GM12878 (cell line): ENCODE measurements around the gene SIAH2. TPM values are rescaled to one million over a fixed set of nuclear protein-coding genes. Genes with fewer than 3 reads are reported as not detected.

Source experiments
- ATAC-seq: fragments of 200-7000 bp; cut with Tn5 transposase; 3 replicates; pipeline ENCODE4 v1.9.1; 2020; ENCODE audit warnings: mild to moderate bottlenecking, moderate library complexity
- BruUV-seq: library from RNA; stranded (reverse); fragments of 400-500 nt; replicated peaks from 2 replicates; lab custom pipeline; 2021; lab: Mats Ljungman, UMichigan
- CTCF ChIA-PET: fragments of 300-600 bp; sonication (Branson Sonifier 250); formaldehyde crosslinking; extraction: SDS; loops from one replicate; lab custom pipeline; 2021; ENCODE audit warnings: inconsistent platforms; lab: Yijun Ruan, JAX
- POLR2A ChIA-PET: fragments of 350-600 bp; formaldehyde crosslinking; extraction: SDS; loops from one replicate; lab custom pipeline; 2021; ENCODE audit warnings: inconsistent platforms; lab: Charles Lee
- RAD21 ChIA-PET: fragments of 300-600 bp; sonication (Branson Sonifier 250); formaldehyde crosslinking; loops from one replicate; lab custom pipeline; 2023; ENCODE audit warnings: antibody characterized with exemption; ENCODE audit not compliant: unreplicated experiment; lab: Charles Lee
- SMC1A ChIA-PET: fragments of 300-600 bp; sonication (Branson Sonifier 250); formaldehyde crosslinking; loops from one replicate; lab custom pipeline; 2023; ENCODE audit not compliant: unreplicated experiment, uncharacterized antibody; lab: Charles Lee
- DNase-seq: peaks from one replicate; pipeline ENCODE4 v3.0.0-alpha.2; 2011; ENCODE audit warnings: low read depth, low spot score
- FAIRE-seq: peaks from 3 replicates; lab custom pipeline; 2011; peaks lifted over from hg19 to GRCh38; lab: Jason Lieb, UNC
- H2AFZ ChIP-seq: 2 replicates; pipeline ENCODE4 v1.6.0; 2011; ENCODE audit warnings: low read depth, low read length, control low read depth; ENCODE audit not compliant: control insufficient read depth
- H3K27ac ChIP-seq: 2 replicates; pipeline ENCODE4 v1.5.1; 2011; ENCODE audit warnings: control low read depth; ENCODE audit not compliant: control insufficient read depth, insufficient read depth
- H3K27me3 ChIP-seq, 2 experiments: replicated peaks in 1 of 2; 2 replicates each; pipeline versions ENCODE4 v1.6.0 to v1.6.1; 2011; ENCODE audit warnings: low read length in 1 of 2; ENCODE audit not compliant: control insufficient read depth in 2 of 2, insufficient read depth in 2 of 2
- H3K36me3 ChIP-seq, 2 experiments: 2 replicates each; pipeline ENCODE4 v1.5.1; 2011; ENCODE audit warnings: low read length in 1 of 2; ENCODE audit not compliant: control insufficient read depth in 2 of 2, insufficient read depth in 2 of 2
- H3K4me1 ChIP-seq: 2 replicates; pipeline ENCODE4 v1.6.1; 2011; ENCODE audit warnings: mild to moderate bottlenecking, low read length, moderate library complexity, mixed read lengths; ENCODE audit not compliant: control insufficient read depth, insufficient read depth
- H3K4me2 ChIP-seq: 2 replicates; pipeline ENCODE4 v1.6.0; 2011; ENCODE audit warnings: control low read depth; ENCODE audit not compliant: control insufficient read depth, insufficient read depth
- H3K4me3 ChIP-seq: fragments of 200-600 bp; sonication (generic); 2 replicates; pipeline ENCODE4 v1.5.1; 2016
- H3K79me2 ChIP-seq: 2 replicates; pipeline ENCODE4 v1.6.0; 2011; ENCODE audit warnings: low read length; ENCODE audit not compliant: control insufficient read depth, insufficient read depth
- H3K9ac ChIP-seq: 2 replicates; pipeline ENCODE4 v1.8.0; 2011; ENCODE audit warnings: low read length, control low read depth, mixed read lengths; ENCODE audit not compliant: control insufficient read depth, insufficient read depth
- H3K9me3 ChIP-seq: replicated peaks from 3 replicates; pipeline ENCODE4 v1.5.1; 2011; ENCODE audit warnings: mild to moderate bottlenecking, low read length; ENCODE audit not compliant: control insufficient read depth, insufficient read depth
- H4K20me1 ChIP-seq: 2 replicates; pipeline ENCODE4 v1.6.0; 2011; ENCODE audit not compliant: control insufficient read depth, insufficient read depth
- BCL11A ChIP-seq: IDR thresholded peaks from 2 replicates; pipeline ENCODE4 v1.6.1; 2011; ENCODE audit warnings: low read depth, low read length
- ESRRA ChIP-seq: IDR thresholded peaks from 2 replicates; pipeline ENCODE4 v1.6.1; 2012; ENCODE audit warnings: mild to moderate bottlenecking, low read length, improper control_type of control experiment
- FOS ChIP-seq: IDR thresholded peaks from 3 replicates; pipeline ENCODE4 v1.6.1; 2011; ENCODE audit warnings: borderline replicate concordance; ENCODE audit not compliant: insufficient read length; ENCODE audit errors: extremely low read depth
- FOXK2 ChIP-seq: fragments of 450-650 bp; IDR thresholded peaks from 2 replicates; pipeline ENCODE4 v1.6.1; 2017; ENCODE audit warnings: mild to moderate bottlenecking, moderate library complexity
- HDAC2 ChIP-seq: fragments of 200-600 bp; sonication (generic); IDR thresholded peaks from 2 replicates; pipeline ENCODE4 v1.6.1; 2017
- HDGF ChIP-seq: fragments of 450-650 bp; IDR thresholded peaks from 2 replicates; pipeline ENCODE4 v1.6.1; 2016; ENCODE audit warnings: antibody characterized with exemption
- IKZF2 ChIP-seq, 2 experiments: fragments of 450-650 bp; IDR thresholded peaks; 2 replicates each; pipeline ENCODE4 v1.6.1; 2017; ENCODE audit warnings: mild to moderate bottlenecking in 2 of 2, moderate library complexity in 2 of 2
- IRF4 ChIP-seq: IDR thresholded peaks from 2 replicates; pipeline ENCODE4 v1.6.1; 2011; ENCODE audit warnings: low read depth, low read length
- NR2F1 ChIP-seq: fragments of 450-650 bp; conservative IDR thresholded peaks from 2 replicates; pipeline ENCODE4 v1.6.1; 2017; ENCODE audit warnings: mild to moderate bottlenecking
- PML ChIP-seq: IDR thresholded peaks from 2 replicates; pipeline ENCODE4 v1.6.1; 2012; ENCODE audit warnings: low read length, inconsistent platforms
- POU2F2 ChIP-seq: IDR thresholded peaks from 3 replicates; pipeline ENCODE4 v1.6.1; 2011; ENCODE audit warnings: low read depth, mild to moderate bottlenecking, low read length, borderline replicate concordance
- RB1 ChIP-seq: fragments of 450-650 bp; formaldehyde crosslinking; IDR thresholded peaks from 2 replicates; pipeline ENCODE4 v1.6.1; 2017; ENCODE audit warnings: mild to moderate bottlenecking, borderline replicate concordance
- SMAD1 ChIP-seq: fragments of 450-650 bp; IDR thresholded peaks from 2 replicates; pipeline ENCODE4 v1.6.1; 2018; ENCODE audit warnings: mild to moderate bottlenecking, low read depth; ENCODE audit not compliant: partially characterized antibody
- TBL1XR1 ChIP-seq: IDR thresholded peaks from 2 replicates; pipeline ENCODE4 v1.6.1; 2012; ENCODE audit warnings: low read depth, low read length, improper control_type of control experiment
- TCF7 ChIP-seq: IDR thresholded peaks from 2 replicates; pipeline ENCODE4 v1.6.1; 2014; ENCODE audit warnings: antibody characterized with exemption, borderline replicate concordance
- WGBS: methylation state at CpG from one replicate; pipeline ENCODE4 v1.1.6; 2016; ENCODE audit warnings: low lambda C conversion rate; ENCODE audit not compliant: insufficient replicate concordance, insufficient coverage; ENCODE audit errors: missing lambda C conversion rate; 5-methylcytosine and 5-hydroxymethylcytosine counted together
- in situ Hi-C: fragments of 300-500 bp; cut with MboI; formaldehyde crosslinking; loops from 9 replicates; pipeline ENCODE4 v1.14.3; 2018; ENCODE audit warnings: mixed read lengths
- intact Hi-C: fragments of 100-400 bp; cut with micrococcal nuclease; formaldehyde crosslinking; loops from one replicate; pipeline ENCODE4 v1.14.2; 2022; ENCODE audit not compliant: unreplicated experiment
- polyA plus RNA-seq, 11 experiments: library from polyadenylated mRNA; depleted of rRNA in 4 of 11; unstranded in 6 of 11; stranded (reverse) in 5 of 11; fragments of >200 nt; fragmentation: Nextera tagmentation in 4 of 11; fragmentation: Illumina TruSeq in 1 of 11; extraction: Ambion mirVana in 4 of 11; extraction: Trizol in 1 of 11; gene quantifications; 1 replicate in 1 of 11; 2 replicates in 10 of 11; pipeline versions ENCODE4 v1.2.1 to v1.2.3, GENCODE V29; 2011 to 2016; ENCODE audit warnings: inconsistent platforms in 2 of 11, missing spikeins in 2 of 11, low read depth in 1 of 11
- total RNA-seq, 4 experiments: library from RNA; depleted of rRNA in 3 of 4; stranded (reverse); fragments of >200 nt in 3 of 4; fragmentation: Illumina TruSeq in 1 of 4; extraction: Trizol in 1 of 4; gene quantifications; 2 replicates each; pipeline versions ENCODE4 v1.2.1 to v1.2.3, GENCODE V29; 2013 to 2021
- TF ChIP-seq, protein P1 (sequence below): IDR thresholded peaks from 2 replicates; pipeline ENCODE4 v1.6.1; 2012; ENCODE audit warnings: low read depth, low read length, improper control_type of control experiment
- TF ChIP-seq, protein P2 (sequence below): fragments of 450-650 bp; IDR thresholded peaks from 2 replicates; pipeline ENCODE4 v1.6.1; 2017; ENCODE audit warnings: mild to moderate bottlenecking, moderate library complexity

The SIAH2 gene
- total and polyA plus RNA-seq, 10 of the 15 experiments (the other 5 are each of a cell fraction or from before 2014, with no cell fraction given), result 3.3 to 51.5 (median 29.7) TPM

DNA sequence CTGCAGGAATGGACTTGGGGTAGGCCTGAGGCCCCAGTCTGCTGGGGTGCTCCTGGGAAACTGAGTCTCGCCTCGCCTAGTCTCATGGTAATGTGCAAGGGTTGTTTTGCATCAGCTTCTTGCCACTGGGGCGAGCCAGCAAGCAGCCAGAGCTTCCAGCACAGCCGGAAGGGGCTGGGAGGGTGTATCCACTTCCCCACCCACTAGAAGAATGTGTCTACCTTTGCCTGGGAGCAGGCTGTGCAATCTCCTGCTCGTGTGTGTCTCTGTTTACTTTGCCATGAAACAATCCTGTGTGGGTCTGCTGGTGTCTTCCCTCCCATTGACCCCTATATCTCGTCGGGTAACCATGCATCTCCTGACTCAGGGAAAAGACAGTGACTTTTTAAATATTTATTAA, 37.4 kb downstream of the SIAH2 start:
- POLR2A ChIA-PET, result no interaction called here
- in situ Hi-C loops, result loop anchor here (10.0 kb wide), 1 partner anchor 419 kb away; no protein-coding TSS in a partner anchor

DNA sequence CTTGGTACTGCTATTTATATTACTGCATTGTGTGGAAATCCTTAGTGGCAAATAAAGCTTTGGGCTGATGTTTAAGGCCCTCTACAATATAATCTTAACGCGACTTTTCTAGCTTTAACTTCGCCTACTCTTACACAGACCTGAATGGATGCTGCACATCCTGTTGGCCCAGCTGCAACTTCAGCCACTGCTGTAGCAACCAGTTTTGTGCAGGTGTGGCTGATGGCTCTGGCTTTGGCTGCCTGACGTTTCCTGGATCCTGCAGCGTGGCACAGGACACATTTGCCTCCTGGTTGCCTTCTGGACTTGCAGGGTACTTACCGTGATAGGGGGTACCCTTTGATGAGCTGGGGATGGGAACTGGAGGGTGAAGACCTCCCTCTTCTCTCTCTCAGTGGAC, 39.0 kb downstream of the SIAH2 start:
- Histone ChIP-seq H3K4me2 (no peak overlapping the region), H2AFZ (no peak overlapping the region), H3K9ac (no peak overlapping the region), H3K27me3 (no peaks in the 10 kb centered on the region), H3K4me1 (no peaks in the 10 kb centered on the region), H3K9me3 (no peaks in the 10 kb centered on the region), H3K27ac (no peak overlapping the region), H3K79me2 (no peaks in the 10 kb centered on the region), H3K4me3 (no peak overlapping the region), H4K20me1 (no peaks in the 10 kb centered on the region), H3K36me3 (no peaks in the 10 kb centered on the region)
- FAIRE-seq (no peak), ATAC-seq (no peak), DNase-seq (no peak)
- in situ Hi-C loops, result loop anchor here (5.0 to 10.0 kb wide), 2 partner anchors 143 to 421 kb away; no protein-coding TSS in a partner anchor
- CTCF ChIA-PET, result interaction anchor here (0.6 to 2.9 kb wide), 6 partner anchors 20 to 141 kb away, joined by 3 to 9 read pairs (median 6); partner anchors contain the start of gene ERICH6
- no TSS peak for BruUV-seq
- intact Hi-C loops, result loop anchor here (5.0 kb wide), 2 partner anchors 38 to 182 kb away; partner anchors contain the start of gene SIAH2
- SMC1A ChIA-PET, result interaction anchor here (0.9 to 6.3 kb wide), 4 partner anchors 14 to 63 kb away, joined by 3 to 68 read pairs (median 20); partner anchors contain the start of gene SIAH2
- RAD21 ChIA-PET, result interaction anchor here (0.7 kb wide), 1 partner anchor 69 kb away, joined by 3 read pairs; no protein-coding TSS in a partner anchor
- WGBS, result 69% methylated on average over 6 of the region's 6 CpGs
- TF ChIP-seq IKZF2 (IDR thresholded peaks at IDR 0.05) (no peak), PML (no peak), NR2F1 (no peak), RB1 (no peak), POU2F2 (no peak)
- TF ChIP-seq, protein P1, sequence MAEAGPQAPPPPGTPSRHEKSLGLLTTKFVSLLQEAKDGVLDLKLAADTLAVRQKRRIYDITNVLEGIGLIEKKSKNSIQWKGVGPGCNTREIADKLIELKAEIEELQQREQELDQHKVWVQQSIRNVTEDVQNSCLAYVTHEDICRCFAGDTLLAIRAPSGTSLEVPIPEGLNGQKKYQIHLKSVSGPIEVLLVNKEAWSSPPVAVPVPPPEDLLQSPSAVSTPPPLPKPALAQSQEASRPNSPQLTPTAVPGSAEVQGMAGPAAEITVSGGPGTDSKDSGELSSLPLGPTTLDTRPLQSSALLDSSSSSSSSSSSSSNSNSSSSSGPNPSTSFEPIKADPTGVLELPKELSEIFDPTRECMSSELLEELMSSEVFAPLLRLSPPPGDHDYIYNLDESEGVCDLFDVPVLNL, result no peak
- TF ChIP-seq, protein P2, sequence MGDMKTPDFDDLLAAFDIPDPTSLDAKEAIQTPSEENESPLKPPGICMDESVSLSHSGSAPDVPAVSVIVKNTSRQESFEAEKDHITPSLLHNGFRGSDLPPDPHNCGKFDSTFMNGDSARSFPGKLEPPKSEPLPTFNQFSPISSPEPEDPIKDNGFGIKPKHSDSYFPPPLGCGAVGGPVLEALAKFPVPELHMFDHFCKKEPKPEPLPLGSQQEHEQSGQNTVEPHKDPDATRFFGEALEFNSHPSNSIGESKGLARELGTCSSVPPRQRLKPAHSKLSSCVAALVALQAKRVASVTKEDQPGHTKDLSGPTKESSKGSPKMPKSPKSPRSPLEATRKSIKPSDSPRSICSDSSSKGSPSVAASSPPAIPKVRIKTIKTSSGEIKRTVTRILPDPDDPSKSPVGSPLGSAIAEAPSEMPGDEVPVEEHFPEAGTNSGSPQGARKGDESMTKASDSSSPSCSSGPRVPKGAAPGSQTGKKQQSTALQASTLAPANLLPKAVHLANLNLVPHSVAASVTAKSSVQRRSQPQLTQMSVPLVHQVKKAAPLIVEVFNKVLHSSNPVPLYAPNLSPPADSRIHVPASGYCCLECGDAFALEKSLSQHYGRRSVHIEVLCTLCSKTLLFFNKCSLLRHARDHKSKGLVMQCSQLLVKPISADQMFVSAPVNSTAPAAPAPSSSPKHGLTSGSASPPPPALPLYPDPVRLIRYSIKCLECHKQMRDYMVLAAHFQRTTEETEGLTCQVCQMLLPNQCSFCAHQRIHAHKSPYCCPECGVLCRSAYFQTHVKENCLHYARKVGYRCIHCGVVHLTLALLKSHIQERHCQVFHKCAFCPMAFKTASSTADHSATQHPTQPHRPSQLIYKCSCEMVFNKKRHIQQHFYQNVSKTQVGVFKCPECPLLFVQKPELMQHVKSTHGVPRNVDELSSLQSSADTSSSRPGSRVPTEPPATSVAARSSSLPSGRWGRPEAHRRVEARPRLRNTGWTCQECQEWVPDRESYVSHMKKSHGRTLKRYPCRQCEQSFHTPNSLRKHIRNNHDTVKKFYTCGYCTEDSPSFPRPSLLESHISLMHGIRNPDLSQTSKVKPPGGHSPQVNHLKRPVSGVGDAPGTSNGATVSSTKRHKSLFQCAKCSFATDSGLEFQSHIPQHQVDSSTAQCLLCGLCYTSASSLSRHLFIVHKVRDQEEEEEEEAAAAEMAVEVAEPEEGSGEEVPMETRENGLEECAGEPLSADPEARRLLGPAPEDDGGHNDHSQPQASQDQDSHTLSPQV, result no peak
- POLR2A ChIA-PET, result no interaction called here

More for the DNA sequence above, 37.4 kb downstream of the SIAH2 start:
- no peaks in the 10 kb centered on the region for H4K20me1 ChIP-seq
- intact Hi-C loops, result no loop called here
- H2AFZ ChIP-seq, result no peak overlapping the region
- SMC1A ChIA-PET, result interaction anchor here (0.7 to 5.6 kb wide), 3 partner anchors 38 to 198 kb away, joined by 3 to 68 read pairs (median 3); partner anchors contain the start of gene SIAH2
- no peak overlapping the region for H3K4me2 ChIP-seq
- WGBS, result 64% methylated on average over 7 of the region's 7 CpGs
- H3K9ac ChIP-seq, result no peak overlapping the region
- CTCF ChIA-PET, result interaction anchor here (1.1 to 2.9 kb wide), 3 partner anchors 10 to 139 kb away, joined by 3 to 9 read pairs (median 5); no protein-coding TSS in a partner anchor
- TF ChIP-seq HDGF, result no peak
- TF ChIP-seq SMAD1, result no peak
- TF ChIP-seq HDAC2, result no peak
- TF ChIP-seq TBL1XR1, result no peak
- TF ChIP-seq IRF4, result no peak
- no peak for TF ChIP-seq IKZF2 (IDR thresholded peaks at IDR 0.05)
- TF ChIP-seq FOS, result no peak
- no peak for TF ChIP-seq FOXK2
- TF ChIP-seq TCF7, result no peak
- TF ChIP-seq BCL11A, result no peak
- TF ChIP-seq ESRRA, result no peak
- DNase-seq (no peak), FAIRE-seq (no peak), ATAC-seq (no peak)
- BruUV-seq, result no TSS peak
- no peak overlapping the region for H3K27ac ChIP-seq
- H3K4me1 ChIP-seq, result no peaks in the 10 kb centered on the region
- no peaks in the 10 kb centered on the region for H3K9me3 ChIP-seq
- RAD21 ChIA-PET, result no interaction called here
- no peaks in the 10 kb centered on the region for H3K27me3 ChIP-seq
- H3K36me3 ChIP-seq, result no peaks in the 10 kb centered on the region
- no peak overlapping the region for H3K4me3 ChIP-seq
- no peaks in the 10 kb centered on the region for H3K79me2 ChIP-seq
